ENCODE results near the gene DCAKD.

DNA sequence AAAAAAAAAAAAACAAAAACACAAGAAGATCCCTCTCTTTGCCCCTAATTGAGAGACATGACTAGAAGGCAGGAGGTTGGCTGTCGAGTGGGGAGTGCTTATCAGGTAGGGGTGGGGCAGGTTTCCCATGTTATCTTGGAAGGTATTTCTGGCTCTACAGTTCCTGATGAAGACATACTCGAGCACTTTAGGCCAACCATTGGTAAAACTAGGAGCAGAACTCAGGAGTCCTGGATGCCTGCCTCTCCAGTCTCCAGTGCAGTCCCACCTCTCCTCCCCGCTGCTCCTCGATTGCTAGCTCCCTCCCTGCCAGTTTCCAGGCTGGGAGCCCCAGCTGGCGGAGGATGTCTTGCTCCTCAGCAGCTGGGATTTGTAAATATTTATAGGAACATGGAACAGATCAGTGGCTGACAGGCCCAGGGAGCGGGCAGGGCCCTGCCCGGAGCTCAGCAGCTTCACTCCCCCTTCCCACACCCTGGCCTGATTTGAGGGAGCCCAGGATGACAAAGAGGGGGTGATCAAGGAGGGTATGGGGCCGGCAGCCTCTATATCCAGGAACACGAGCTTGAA is 71.9 kb downstream of the DCAKD start:
- TF ChIP-seq, protein P1, sequence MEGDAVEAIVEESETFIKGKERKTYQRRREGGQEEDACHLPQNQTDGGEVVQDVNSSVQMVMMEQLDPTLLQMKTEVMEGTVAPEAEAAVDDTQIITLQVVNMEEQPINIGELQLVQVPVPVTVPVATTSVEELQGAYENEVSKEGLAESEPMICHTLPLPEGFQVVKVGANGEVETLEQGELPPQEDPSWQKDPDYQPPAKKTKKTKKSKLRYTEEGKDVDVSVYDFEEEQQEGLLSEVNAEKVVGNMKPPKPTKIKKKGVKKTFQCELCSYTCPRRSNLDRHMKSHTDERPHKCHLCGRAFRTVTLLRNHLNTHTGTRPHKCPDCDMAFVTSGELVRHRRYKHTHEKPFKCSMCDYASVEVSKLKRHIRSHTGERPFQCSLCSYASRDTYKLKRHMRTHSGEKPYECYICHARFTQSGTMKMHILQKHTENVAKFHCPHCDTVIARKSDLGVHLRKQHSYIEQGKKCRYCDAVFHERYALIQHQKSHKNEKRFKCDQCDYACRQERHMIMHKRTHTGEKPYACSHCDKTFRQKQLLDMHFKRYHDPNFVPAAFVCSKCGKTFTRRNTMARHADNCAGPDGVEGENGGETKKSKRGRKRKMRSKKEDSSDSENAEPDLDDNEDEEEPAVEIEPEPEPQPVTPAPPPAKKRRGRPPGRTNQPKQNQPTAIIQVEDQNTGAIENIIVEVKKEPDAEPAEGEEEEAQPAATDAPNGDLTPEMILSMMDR (IDR thresholded peaks at IDR 0.05) = no peak
- TF ChIP-seq ZFX (IDR thresholded peaks at IDR 0.05; ENCODE audit: borderline replicate concordance) = no peak

Measured in 22Rv1 (cell line).